CD4-positive, alpha-beta T cell treated with Interleukin-12 subunit alpha and Interleukin-12 subunit beta, for 1 hour (primary cell): ENCODE data around the gene CCDC178.

Experiments used
- DNase-seq: peaks from one replicate; pipeline ENCODE4 v3.0.0-alpha.2; 2020

CCDC178 gene

GRCh38 chr18:33115917-33116316 lies 324.6 kb downstream of the CCDC178 start:
- no peak for DNase-seq

- no peak for DNase-seq
Observed at GRCh38 chr18:33115476-33115875, 325.0 kb downstream of the CCDC178 start.

- DNase-seq: no peak
Observed at GRCh38 chr18:33114749-33115148, 325.8 kb downstream of the CCDC178 start.

- DNase-seq: no peak
Observed at GRCh38 chr18:33113416-33113815, 327.1 kb downstream of the CCDC178 start.

- DNase-seq: no peak
Observed at GRCh38 chr18:33107511-33107910, 333.0 kb downstream of the CCDC178 start.

- no peak for DNase-seq
Observed at GRCh38 chr18:33101316-33101715, 339.2 kb downstream of the CCDC178 start.

GRCh38 chr18:33099626-33100025 lies 340.9 kb downstream of the CCDC178 start:
- no peak for DNase-seq

GRCh38 chr18:33097126-33097525 lies 343.4 kb downstream of the CCDC178 start:
- DNase-seq: no peak

- no peak for DNase-seq
Observed at GRCh38 chr18:33090461-33090860, 350.1 kb downstream of the CCDC178 start.

- no peak for DNase-seq
Observed at GRCh38 chr18:33076601-33077000, 363.9 kb downstream of the CCDC178 start.

GRCh38 chr18:33074125-33074524 lies 366.4 kb downstream of the CCDC178 start:
- DNase-seq: no peak

- DNase-seq: no peak
Observed at GRCh38 chr18:33062834-33063364, 377.6 kb downstream of the CCDC178 start.

- DNase-seq: no peak
Observed at GRCh38 chr18:33052886-33053285, 387.6 kb downstream of the CCDC178 start.

- no peak for DNase-seq
Observed at GRCh38 chr18:33051407-33051806, 389.1 kb downstream of the CCDC178 start.

GRCh38 chr18:33040213-33040612 lies 400.3 kb downstream of the CCDC178 start:
- DNase-seq: no peak

- DNase-seq: no peak
Observed at GRCh38 chr18:33034945-33035344, 405.6 kb downstream of the CCDC178 start.

- DNase-seq: no peak
Observed at GRCh38 chr18:33034212-33034611, 406.3 kb downstream of the CCDC178 start.

- DNase-seq: no peak
Observed at GRCh38 chr18:33022370-33022769, 418.2 kb downstream of the CCDC178 start.

- no peak for DNase-seq
Observed at GRCh38 chr18:33020877-33021276, 419.6 kb downstream of the CCDC178 start.

- DNase-seq: no peak
Observed at GRCh38 chr18:33014060-33014796, 426.3 kb downstream of the CCDC178 start.

- no peak for DNase-seq
Observed at GRCh38 chr18:33010149-33010548, 430.4 kb downstream of the CCDC178 start.

- DNase-seq: no peak
Observed at GRCh38 chr18:32998921-32999320, 441.6 kb downstream of the CCDC178 start.

- DNase-seq: no peak
Observed at GRCh38 chr18:32998285-32998684, 442.2 kb downstream of the CCDC178 start.

GRCh38 chr18:32983721-32984120 lies 456.8 kb downstream of the CCDC178 start:
- DNase-seq: no peak

- no peak for DNase-seq
Observed at GRCh38 chr18:32980896-32981295, 459.6 kb downstream of the CCDC178 start.
